H1 (cell line): Measurements from ENCODE around the gene PPP6C. TPM values are rescaled to one million over a fixed set of nuclear protein-coding genes. Genes with fewer than 3 reads are reported as not detected.

Source experiments
- CTCF ChIA-PET: fragments of 300-600 bp; sonication (Branson Sonifier 250); formaldehyde crosslinking; loops from one replicate; lab custom pipeline; 2021; ENCODE audit not compliant: partially characterized antibody; lab: Charles Lee
- POLR2A ChIA-PET: fragments of 300-600 bp; sonication (Branson Sonifier 250); formaldehyde crosslinking; loops from one replicate; lab custom pipeline; 2021; ENCODE audit warnings: inconsistent platforms; ENCODE audit not compliant: partially characterized antibody; lab: Charles Lee
- DNase-seq, 2 experiments: peaks; one replicate each; pipeline versions ENCODE4 v3.0.0 to v3.0.0-alpha.2; 2010 to 2022; ENCODE audit warnings: low spot score in 2 of 2, low read depth in 1 of 2, mixed read lengths in 1 of 2
- FAIRE-seq: peaks from 2 replicates; lab custom pipeline; 2011; peaks lifted over from hg19 to GRCh38; lab: Jason Lieb, UNC
- H2AFZ ChIP-seq: 2 replicates; pipeline ENCODE4 v1.8.1; 2012; ENCODE audit warnings: low read length, inconsistent platforms
- H2AK5ac ChIP-seq: 2 replicates; pipeline ENCODE4 v1.6.1; 2013; ENCODE audit warnings: low read depth, low read length
- H2BK120ac ChIP-seq: replicated peaks from 2 replicates; pipeline ENCODE3; 2013; ENCODE audit warnings: low read depth, low read length, inconsistent platforms
- H2BK12ac ChIP-seq: 2 replicates; pipeline ENCODE4 v1.6.1; 2013; ENCODE audit warnings: low read depth, low read length
- H2BK15ac ChIP-seq: 2 replicates; pipeline ENCODE4 v1.6.1; 2013; ENCODE audit warnings: low read length
- H2BK20ac ChIP-seq: 2 replicates; pipeline ENCODE4 v1.6.1; 2013; ENCODE audit warnings: low read length
- H2BK5ac ChIP-seq: 2 replicates; pipeline ENCODE4 v1.6.1; 2013; ENCODE audit warnings: low read depth, low read length
- H3K14ac ChIP-seq: 2 replicates; pipeline ENCODE4 v1.6.1; 2013; ENCODE audit warnings: inconsistent platforms; ENCODE audit not compliant: insufficient read length
- H3K18ac ChIP-seq: 2 replicates; pipeline ENCODE4 v1.6.1; 2013; ENCODE audit warnings: low read length; ENCODE audit errors: extremely low read depth
- H3K23ac ChIP-seq: 2 replicates; pipeline ENCODE4 v1.6.1; 2013; ENCODE audit warnings: inconsistent platforms; ENCODE audit not compliant: insufficient read length
- H3K23me2 ChIP-seq: 2 replicates; pipeline ENCODE4 v1.6.1; 2013; ENCODE audit warnings: low read depth, low read length
- H3K27ac ChIP-seq: 2 replicates; pipeline ENCODE4 v1.6.1; 2011; ENCODE audit warnings: low read depth, low read length, inconsistent platforms
- H3K27me3 ChIP-seq, 4 experiments: replicated peaks in 1 of 4; 1 replicate in 1 of 4; 2 replicates in 3 of 4; pipeline versions ENCODE4 v1.6.1 to v1.8.1; 2011 to 2013; ENCODE audit warnings: low read length in 3 of 4, mild to moderate bottlenecking in 3 of 4, inconsistent platforms in 2 of 4, mixed read lengths in 2 of 4, moderate library complexity in 1 of 4; ENCODE audit not compliant: control insufficient read depth in 3 of 4, insufficient read depth in 3 of 4; ENCODE audit errors: extremely low read depth in 1 of 4
- H3K36me3 ChIP-seq, 4 experiments: 2 replicates each; pipeline versions ENCODE4 v1.6.1 to v1.8.1; 2011 to 2013; ENCODE audit warnings: mild to moderate bottlenecking in 4 of 4, low read length in 3 of 4, moderate library complexity in 2 of 4, control low read depth in 1 of 4, inconsistent platforms in 1 of 4; ENCODE audit not compliant: insufficient read depth in 4 of 4, control insufficient read depth in 2 of 4
- H3K4ac ChIP-seq: replicated peaks from 2 replicates; pipeline ENCODE3; 2013; ENCODE audit warnings: low read length, low read depth, mixed read lengths, inconsistent platforms; ENCODE audit not compliant: insufficient read length
- H3K4me1 ChIP-seq, 4 experiments: replicated peaks in 1 of 4; 1 replicate in 1 of 4; 2 replicates in 3 of 4; pipeline versions ENCODE4 v1.6.1 to v1.8.1; 2011 to 2013; ENCODE audit warnings: low read length in 3 of 4, inconsistent platforms in 2 of 4, mixed read lengths in 1 of 4; ENCODE audit not compliant: insufficient read depth in 4 of 4, control insufficient read depth in 3 of 4
- H3K4me2 ChIP-seq, 2 experiments: 2 replicates each; pipeline versions ENCODE4 v1.6.1 to v1.8.1; 2011 to 2013; ENCODE audit warnings: low read depth in 2 of 2, low read length in 2 of 2, control low read depth in 1 of 2, inconsistent platforms in 1 of 2, mild to moderate bottlenecking in 1 of 2; ENCODE audit not compliant: insufficient read depth in 1 of 2
- H3K4me3 ChIP-seq, 4 experiments: fragments of 200-600, 300-600 bp in 1 of 4; sonication (generic), shearing (Covaris generic), sonication (Bioruptor Twin) in 1 of 4; 2 replicates each; pipeline versions ENCODE4 v1.5.1 to v1.8.1; 2011 to 2016; ENCODE audit warnings: low read length in 4 of 4, low read depth in 3 of 4, control low read depth in 2 of 4, inconsistent platforms in 2 of 4, mild to moderate bottlenecking in 2 of 4, mixed read lengths in 1 of 4, moderate library complexity in 1 of 4; ENCODE audit not compliant: insufficient read depth in 2 of 4; ENCODE audit errors: extremely low read depth in 1 of 4
- H3K56ac ChIP-seq: replicated peaks from 2 replicates; pipeline ENCODE3; 2013; ENCODE audit warnings: low read depth, mild to moderate bottlenecking, mixed read lengths, low read length, inconsistent platforms; ENCODE audit not compliant: insufficient read length
- H3K79me1 ChIP-seq: 2 replicates; pipeline ENCODE4 v1.6.1; 2013; ENCODE audit warnings: low read depth, low read length, control low read depth
- H3K79me2 ChIP-seq, 2 experiments: 2 replicates each; pipeline versions ENCODE4 v1.6.1 to v1.8.1; 2012 to 2013; ENCODE audit warnings: low read length in 2 of 2, mild to moderate bottlenecking in 2 of 2, inconsistent platforms in 1 of 2; ENCODE audit not compliant: insufficient read depth in 2 of 2, control insufficient read depth in 1 of 2
- H3K9ac ChIP-seq, 4 experiments: replicated peaks in 1 of 4; 1 replicate in 1 of 4; 2 replicates in 3 of 4; pipeline versions ENCODE4 v1.6.1 to v1.8.1; 2011 to 2013; ENCODE audit warnings: low read depth in 3 of 4, low read length in 3 of 4, control low read depth in 2 of 4, mild to moderate bottlenecking in 2 of 4, moderate library complexity in 2 of 4, inconsistent platforms in 1 of 4; ENCODE audit errors: extremely low read depth in 1 of 4
- H3K9me3 ChIP-seq, 2 experiments: 2 replicates each; pipeline versions ENCODE4 v1.6.1 to v1.8.1; 2012 to 2013; ENCODE audit warnings: mild to moderate bottlenecking in 2 of 2, moderate library complexity in 2 of 2, control low read depth in 1 of 2, inconsistent platforms in 1 of 2, low read depth in 1 of 2, low read length in 1 of 2, mixed read lengths in 1 of 2; ENCODE audit not compliant: insufficient read depth in 2 of 2
- H4K20me1 ChIP-seq, 2 experiments: replicated peaks in 1 of 2; 2 replicates each; pipeline versions ENCODE3 to v1.8.1; 2011 to 2013; ENCODE audit warnings: inconsistent platforms in 2 of 2, low read length in 2 of 2, mild to moderate bottlenecking in 1 of 2; ENCODE audit not compliant: insufficient read depth in 2 of 2, control insufficient read depth in 1 of 2
- H4K5ac ChIP-seq: 2 replicates; pipeline ENCODE4 v1.6.1; 2013; ENCODE audit warnings: low read length, low read depth, mixed read lengths, inconsistent platforms; ENCODE audit not compliant: insufficient read length
- H4K8ac ChIP-seq: 2 replicates; pipeline ENCODE4 v1.8.0; 2013; ENCODE audit warnings: mild to moderate bottlenecking, moderate library complexity, low read length, inconsistent platforms; ENCODE audit not compliant: insufficient read depth; ENCODE audit errors: extremely low read depth
- H4K91ac ChIP-seq: replicated peaks from 2 replicates; pipeline ENCODE3; 2013; ENCODE audit warnings: low read length, mixed read lengths, inconsistent platforms; ENCODE audit not compliant: insufficient read length
- ATF2 ChIP-seq: IDR thresholded peaks from 2 replicates; pipeline ENCODE4 v1.6.1; 2012; ENCODE audit warnings: low read length, inconsistent platforms
- CBX8 ChIP-seq: fragments of 300-800, 300-1000 bp; sonication (generic); IDR thresholded peaks from 2 replicates; pipeline ENCODE4 v1.7.1; 2016; ENCODE audit warnings: low read depth, low read length, borderline replicate concordance
- EGR1 ChIP-seq: IDR thresholded peaks from 2 replicates; pipeline ENCODE4 v1.6.1; 2011; ENCODE audit warnings: low read depth, low read length, borderline replicate concordance
- FOSL1 ChIP-seq: IDR thresholded peaks from 2 replicates; pipeline ENCODE4 v1.6.1; 2011; ENCODE audit warnings: mild to moderate bottlenecking, low read depth, low read length, moderate library complexity; ENCODE audit not compliant: insufficient read depth
- KDM4A ChIP-seq: IDR thresholded peaks from one replicate; pipeline ENCODE4 v1.7.1; 2012; ENCODE audit warnings: low read depth, mild to moderate bottlenecking, moderate library complexity, low read length, inconsistent platforms; ENCODE audit not compliant: severe bottlenecking
- KDM5A ChIP-seq: fragments of 200-600 bp; IDR thresholded peaks from 2 replicates; pipeline ENCODE4 v1.7.1; 2012; ENCODE audit warnings: mild to moderate bottlenecking, low read length, inconsistent platforms, mixed read lengths
- NRF1 ChIP-seq: IDR thresholded peaks from 2 replicates; pipeline ENCODE4 v1.6.1; 2011; ENCODE audit warnings: mild to moderate bottlenecking, low read depth, low read length, improper control_type of control experiment
- RAD21 ChIP-seq, 2 experiments: IDR thresholded peaks in 1 of 2; conservative IDR thresholded peaks in 1 of 2; 2 replicates each; pipeline ENCODE4 v1.6.1; 2011; ENCODE audit warnings: low read depth in 2 of 2, low read length in 2 of 2, improper control_type of control experiment in 1 of 2, inconsistent platforms in 1 of 2, mild to moderate bottlenecking in 1 of 2, moderate library complexity in 1 of 2
- RXRA ChIP-seq: IDR thresholded peaks from 2 replicates; pipeline ENCODE4 v1.6.1; 2011; ENCODE audit warnings: low read depth, mild to moderate bottlenecking, low read length, moderate library complexity; ENCODE audit not compliant: insufficient read depth
- SIN3A ChIP-seq, 2 experiments: IDR thresholded peaks in 1 of 2; conservative IDR thresholded peaks in 1 of 2; 2 replicates each; pipeline ENCODE4 v1.6.1; 2011 to 2012; ENCODE audit warnings: low read length in 2 of 2, improper control_type of control experiment in 1 of 2, low read depth in 1 of 2, mild to moderate bottlenecking in 1 of 2
- SP4 ChIP-seq: IDR thresholded peaks from 2 replicates; pipeline ENCODE4 v1.6.1; 2012; ENCODE audit warnings: low read length, inconsistent platforms
- TAF1 ChIP-seq: IDR thresholded peaks from 2 replicates; pipeline ENCODE4 v1.6.1; 2011; ENCODE audit warnings: mild to moderate bottlenecking, low read depth, low read length
- TEAD4 ChIP-seq: IDR thresholded peaks from 2 replicates; pipeline ENCODE4 v1.6.1; 2012; ENCODE audit warnings: low read depth, low read length, inconsistent platforms, mixed read lengths
- polyA plus RNA-seq, 7 experiments: library from polyadenylated mRNA; depleted of rRNA in 3 of 7; stranded (reverse) in 5 of 7; unstranded in 2 of 7; fragments of >200 nt in 5 of 7; fragments of 200-250 nt in 2 of 7; gene quantifications; 1 replicate in 5 of 7; 2 replicates in 1 of 7; 4 replicates in 1 of 7; pipeline versions ENCODE4 v1.2.1 to v1.2.3, GENCODE V29; 2011 to 2013; ENCODE audit warnings: missing spikeins in 2 of 7, mixed read lengths in 2 of 7
- total RNA-seq: library from RNA; stranded (reverse); fragmentation: NEBNext Ultra II Directional; extraction: Animal tissue kit (Norgen Biotek cat#: 25700); gene quantifications from 2 replicates; pipeline ENCODE4 v1.2.1, GENCODE V29; 2021

The PPP6C gene
- total and polyA plus RNA-seq, 2 of the 8 experiments (the other 6 are each of a cell fraction or from before 2014, with no cell fraction given) = 22.8 to 52.3 TPM

GRCh38 chr9:125169895-125170294, 19.7 kb downstream of the PPP6C start:
- Histone ChIP-seq H2AFZ (no peak overlapping the region), H3K79me2 (peaks cover 0 to 35% of the 10 kb centered on the region in 2 experiments; a peak in 3 of 4 replicates), H3K4me2 (no peak overlapping the region), H2AK5ac (no peak overlapping the region), H3K36me3 (peaks cover 2 to 13% (median 4%) of the 10 kb centered on the region in 4 experiments; a peak in 5 of 8 replicates), H3K27me3 (no peaks in the 10 kb centered on the region), H3K9ac (no peak overlapping the region), H4K8ac (no peak overlapping the region), H3K4ac (no peak overlapping the region), H3K9me3 (no peaks in the 10 kb centered on the region), H4K5ac (no peak overlapping the region), H3K56ac (no peak overlapping the region), H3K4me1 (no peaks in the 10 kb centered on the region), H3K18ac (no peak overlapping the region), H3K79me1 (no peaks in the 10 kb centered on the region), H4K20me1 (peaks cover 3 to 7% of the 10 kb centered on the region in 2 experiments), H2BK5ac (no peak overlapping the region), H3K4me3 (no peak overlapping the region), H3K23me2 (no peaks in the 10 kb centered on the region), H3K14ac (no peak overlapping the region), H3K27ac (no peak overlapping the region), H2BK20ac (no peak overlapping the region), H3K23ac (no peak overlapping the region), H2BK15ac (no peak overlapping the region), H2BK12ac (no peak overlapping the region), H4K91ac (no peak overlapping the region), H2BK120ac (no peak overlapping the region)
- no peak for DNase-seq
- CTCF ChIA-PET = interaction anchor here (0.6 to 1.2 kb wide), 2 partner anchors 28 to 564 kb away, joined by 4 to 6 read pairs; no protein-coding TSS in a partner anchor
- no peak for FAIRE-seq
- POLR2A ChIA-PET = interaction anchor here (0.6 kb wide), 1 partner anchor 166 kb away, joined by 3 read pairs; no protein-coding TSS in a partner anchor
- TF ChIP-seq TEAD4 (no peak), RAD21 (IDR thresholded peaks at IDR 0.05 in 1 of 2, conservative IDR thresholded peaks at IDR 0.05 in 1 of 2; ENCODE audit: low read depth in 2 of 2, low read length in 2 of 2) (no peak), KDM5A (no peak), EGR1 (no peak), SP4 (no peak), TAF1 (no peak), ATF2 (no peak), CBX8 (no peak), NRF1 (no peak), KDM4A (no peak), SIN3A (conservative IDR thresholded peaks at IDR 0.05 in 1 of 2, IDR thresholded peaks at IDR 0.05 in 1 of 2; ENCODE audit: low read depth in 1 of 2, low read length in 2 of 2) (no peak), RXRA (no peak), FOSL1 (no peak)
